GM23338 (cell line): ENCODE data around the gene SCN7A. TPM values are rescaled to one million over a fixed set of nuclear protein-coding genes. Genes with fewer than 3 reads are reported as not detected.
A peak's percentile ranks its signal among the peaks of the same experiment; 100 is the strongest.

Experiments
- ATAC-seq: fragments of 200-7000 bp; cut with Tn5 transposase; 3 replicates; pipeline ENCODE4 v1.9.1; 2020
- DNase-seq: peaks from one replicate; pipeline ENCODE4 v3.0.0-alpha.2; 2015; ENCODE audit warnings: low spot score
- H2AFZ ChIP-seq: fragments of 200-600 bp; sonication (generic); 2 replicates; pipeline ENCODE4 v1.8.0; 2016; ENCODE audit warnings: antibody characterized with exemption, mild to moderate bottlenecking, moderate library complexity
- H3F3A ChIP-seq: fragments of 200-600 bp; sonication (generic); replicated peaks from 2 replicates; pipeline ENCODE4 v1.8.0; 2017; ENCODE audit warnings: antibody characterized with exemption, mixed run types, low read depth
- H3K27ac ChIP-seq: fragments of 200-600 bp; sonication (generic); 2 replicates; pipeline ENCODE4 v1.6.1; 2016; ENCODE audit warnings: low read depth
- H3K27me3 ChIP-seq: fragments of 200-600 bp; sonication (generic); 2 replicates; pipeline ENCODE4 v1.8.0; 2016; ENCODE audit warnings: mild to moderate bottlenecking, mixed run types, moderate library complexity; ENCODE audit not compliant: insufficient read depth
- H3K36me3 ChIP-seq: fragments of 200-600 bp; sonication (generic); 2 replicates; pipeline ENCODE4 v1.8.0; 2016; ENCODE audit warnings: mild to moderate bottlenecking; ENCODE audit not compliant: insufficient read depth
- H3K4me1 ChIP-seq: fragments of 200-600 bp; sonication (generic); 2 replicates; pipeline ENCODE4 v1.8.0; 2016; ENCODE audit warnings: mild to moderate bottlenecking, moderate library complexity; ENCODE audit not compliant: insufficient read depth
- H3K4me2 ChIP-seq: fragments of 200-600 bp; sonication (generic); 2 replicates; pipeline ENCODE4 v1.7.1; 2017; ENCODE audit warnings: mixed run types
- H3K4me3 ChIP-seq: fragments of 200-600 bp; sonication (generic); 2 replicates; pipeline ENCODE4 v1.6.1; 2016; ENCODE audit warnings: mixed run types
- H3K79me2 ChIP-seq: fragments of 200-600 bp; sonication (generic); replicated peaks from 2 replicates; pipeline ENCODE4 v1.8.0; 2017; ENCODE audit warnings: mild to moderate bottlenecking; ENCODE audit not compliant: insufficient read depth
- H3K9me2 ChIP-seq: fragments of 200-600 bp; sonication (generic); 2 replicates; pipeline ENCODE4 v1.8.0; 2017; ENCODE audit not compliant: insufficient read depth
- H4K20me1 ChIP-seq: fragments of 200-600 bp; sonication (generic); replicated peaks from 2 replicates; pipeline ENCODE4 v1.8.0; 2017; ENCODE audit warnings: mild to moderate bottlenecking; ENCODE audit not compliant: insufficient read depth
- H3K27ac Mint-ChIP-seq: 2 replicates; pipeline ENCODE4 v1.8.0; 2020; ENCODE audit warnings: inconsistent platforms, mild to moderate bottlenecking, moderate library complexity, mixed read lengths
- H3K27me3 Mint-ChIP-seq: 3 replicates; pipeline ENCODE4 v1.8.0; 2022; ENCODE audit warnings: low read depth, mild to moderate bottlenecking, moderate library complexity, mixed read lengths, inconsistent platforms; ENCODE audit not compliant: insufficient read depth, poor library complexity
- H3K36me3 Mint-ChIP-seq: 3 replicates; pipeline ENCODE4 v1.8.0; 2021; ENCODE audit warnings: low read depth, mild to moderate bottlenecking, inconsistent platforms, moderate library complexity, mixed read lengths
- H3K4me1 Mint-ChIP-seq: 3 replicates; pipeline ENCODE4 v1.8.0; 2020; ENCODE audit warnings: mild to moderate bottlenecking, inconsistent platforms, mixed read lengths
- H3K4me3 Mint-ChIP-seq: 3 replicates; pipeline ENCODE4 v1.8.0; 2021; ENCODE audit warnings: moderate library complexity, mild to moderate bottlenecking, inconsistent platforms, mixed read lengths
- H3K9me3 Mint-ChIP-seq: 3 replicates; pipeline ENCODE4 v1.8.0; 2020; ENCODE audit warnings: moderate library complexity, mild to moderate bottlenecking, inconsistent platforms, mixed read lengths
- CREB1 ChIP-seq: fragments of 250-450 bp; sonication (Bioruptor Pico); IDR thresholded peaks from 2 replicates; pipeline ENCODE4 v1.5.0; 2020; ENCODE audit warnings: low read depth, mild to moderate bottlenecking, moderate library complexity
- CTCF ChIP-seq, 2 experiments: fragments of 200-600 bp in 1 of 2; sonication (generic) in 1 of 2; conservative IDR thresholded peaks; 2 replicates each; pipeline versions ENCODE4 v1.5.1 to v1.6.1; 2016 to 2017; ENCODE audit warnings: antibody characterized with exemption in 2 of 2, low read depth in 2 of 2, mild to moderate bottlenecking in 2 of 2, moderate library complexity in 1 of 2
- ETS1 ChIP-seq: IDR thresholded peaks from 2 replicates; pipeline ENCODE4 v1.6.1; 2016; ENCODE audit warnings: antibody characterized with exemption
- EZH2 ChIP-seq: fragments of 200-600 bp; sonication (generic); IDR thresholded peaks from one replicate; pipeline ENCODE4 v1.8.0; 2017; ENCODE audit warnings: antibody characterized with exemption, mild to moderate bottlenecking, low read depth; ENCODE audit not compliant: unreplicated experiment
- EZH2phosphoT487 ChIP-seq: fragments of 200-600 bp; sonication (generic); IDR thresholded peaks from one replicate; pipeline ENCODE4 v1.8.1; 2018; ENCODE audit warnings: antibody characterized with exemption; ENCODE audit not compliant: unreplicated experiment
- JUNB ChIP-seq: IDR thresholded peaks from one replicate; pipeline ENCODE4 v1.6.1; 2016; ENCODE audit warnings: antibody characterized with exemption; ENCODE audit not compliant: unreplicated experiment
- NANOG ChIP-seq: IDR thresholded peaks from 2 replicates; pipeline ENCODE4 v1.6.1; 2016; ENCODE audit warnings: antibody characterized with exemption, borderline replicate concordance
- POLR2AphosphoS5 ChIP-seq: IDR thresholded peaks from 2 replicates; pipeline ENCODE4 v1.6.1; 2016; ENCODE audit warnings: antibody characterized with exemption, low read depth
- REST ChIP-seq: IDR thresholded peaks from one replicate; pipeline ENCODE4 v1.6.1; 2018; ENCODE audit warnings: antibody characterized with exemption; ENCODE audit not compliant: unreplicated experiment
- STAT1 ChIP-seq: IDR thresholded peaks from one replicate; pipeline ENCODE4 v1.6.1; 2016; ENCODE audit warnings: antibody characterized with exemption; ENCODE audit not compliant: unreplicated experiment
- ZNF114 ChIP-seq: fragments of 250-450 bp; sonication (Bioruptor Pico); IDR thresholded peaks from 2 replicates; pipeline ENCODE4 v1.5.0; 2020; ENCODE audit warnings: mild to moderate bottlenecking, moderate library complexity
- ZNF331 ChIP-seq: fragments of 250-450 bp; sonication (Bioruptor Pico); IDR thresholded peaks from 2 replicates; pipeline ENCODE4 v1.5.0; 2020; ENCODE audit warnings: low read depth, mild to moderate bottlenecking, moderate library complexity
- polyA plus RNA-seq: library from polyadenylated mRNA; unstranded; fragments of >200 nt; fragmentation: Nextera tagmentation; extraction: Ambion mirVana; gene quantifications from 2 replicates; pipeline ENCODE4 v1.2.1, GENCODE V29; 2016
- total RNA-seq: library from RNA; depleted of rRNA; stranded (reverse); fragments of >200 nt; shearing (Covaris generic); gene quantifications from 2 replicates; pipeline ENCODE4 v1.2.3, GENCODE V29; 2014

The SCN7A gene
- total and polyA plus RNA-seq, 2 experiments from 2014 or later, result 0.10 to 0.42 TPM

GRCh38 chr2:166539340-166540162 is 45.5 kb upstream of the SCN7A start:
- no peak overlapping the region for H3K4me3 ChIP-seq
- TF ChIP-seq CTCF (conservative IDR thresholded peaks at IDR 0.05; ENCODE audit: low read depth in 2 of 2), result peak; percentile 93 to 94
- no peak for TF ChIP-seq ZNF331 (CRISPR knock-in tag)
- no peaks in the 10 kb centered on the region for H3K9me2 ChIP-seq
- H3K4me1 ChIP-seq, result no peaks in the 10 kb centered on the region
- no peaks in the 10 kb centered on the region for H3K79me2 ChIP-seq
- no peaks in the 10 kb centered on the region for H3F3A ChIP-seq
- ATAC-seq (peak; percentile 89), DNase-seq (peak; percentile 75)
- Mint-ChIP-seq H3K27ac (no peak overlapping the region), H3K27me3 (no peaks in the 10 kb centered on the region), H3K4me3 (no peak overlapping the region), H3K9me3 (no peaks in the 10 kb centered on the region), H3K4me1 (peaks cover 2% of the 10 kb centered on the region; the same call in 1 of the 3 replicates), H3K36me3 (no peaks in the 10 kb centered on the region)
- no peak overlapping the region; the same call in 1 of the 2 replicates for H2AFZ ChIP-seq
- no peaks in the 10 kb centered on the region for H4K20me1 ChIP-seq
- H3K27me3 ChIP-seq, result no peaks in the 10 kb centered on the region
- no peak overlapping the region for H3K4me2 ChIP-seq
- no peaks in the 10 kb centered on the region for H3K36me3 ChIP-seq
- H3K27ac ChIP-seq, result no peak overlapping the region

GRCh38 chr2:166536111-166536510 is 42.1 kb upstream of the SCN7A start:
- Histone ChIP-seq H3K27ac (no peak overlapping the region), H4K20me1 (no peaks in the 10 kb centered on the region), H3K4me3 (no peak overlapping the region), H2AFZ (no peak overlapping the region), H3F3A (no peaks in the 10 kb centered on the region), H3K4me1 (no peaks in the 10 kb centered on the region), H3K79me2 (no peaks in the 10 kb centered on the region), H3K27me3 (no peaks in the 10 kb centered on the region), H3K4me2 (no peak overlapping the region), H3K9me2 (no peaks in the 10 kb centered on the region), H3K36me3 (no peaks in the 10 kb centered on the region)
- Mint-ChIP-seq H3K36me3 (no peaks in the 10 kb centered on the region), H3K27me3 (no peaks in the 10 kb centered on the region), H3K9me3 (no peaks in the 10 kb centered on the region), H3K4me3 (no peak overlapping the region), H3K4me1 (peaks cover 2% of the 10 kb centered on the region; the same call in 2 of the 3 replicates), H3K27ac (no peak overlapping the region)
- ATAC-seq (no peak), DNase-seq (no peak)
- TF ChIP-seq EZH2phosphoT487 (no peak), ETS1 (no peak), POLR2AphosphoS5 (no peak), ZNF331 (CRISPR knock-in tag) (no peak), EZH2 (no peak), NANOG (no peak), ZNF114 (CRISPR knock-in tag) (no peak), JUNB (no peak), REST (no peak), CREB1 (CRISPR knock-in tag) (no peak), CTCF (conservative IDR thresholded peaks at IDR 0.05; ENCODE audit: low read depth in 2 of 2) (no peak), STAT1 (no peak)
